GM06990 (cell line): ENCODE measurements around the gene SLC7A8.
"Not testable (repeated sequence)": the region's sequence is repeated elsewhere in the genome, so short reads cannot be mapped to it uniquely, and the experiment has no call there.

Experiments
- DNase-seq: peaks from one replicate; pipeline ENCODE4 v3.0.0-alpha.2; 2011; ENCODE audit not compliant: insufficient read length; ENCODE audit errors: extremely low read depth
- H3K27me3 ChIP-seq: replicated peaks from 2 replicates; pipeline ENCODE4 v1.6.0; 2011; ENCODE audit warnings: low read length; ENCODE audit not compliant: control insufficient read depth, insufficient read depth
- H3K36me3 ChIP-seq: 2 replicates; pipeline ENCODE4 v1.5.1; 2011; ENCODE audit warnings: low read length; ENCODE audit not compliant: control insufficient read depth, insufficient read depth
- H3K4me3 ChIP-seq: replicated peaks from 2 replicates; pipeline ENCODE4 v1.5.1; 2011; ENCODE audit warnings: low read depth, mild to moderate bottlenecking, control low read depth, low read length
- TF ChIP-seq, protein P1 (sequence below): IDR thresholded peaks from 2 replicates; pipeline ENCODE4 v1.5.1; 2011; ENCODE audit warnings: low read length, control low read depth, mild to moderate bottlenecking, inconsistent platforms; ENCODE audit not compliant: insufficient read depth, poor library complexity, severe bottlenecking

SLC7A8 gene

DNA sequence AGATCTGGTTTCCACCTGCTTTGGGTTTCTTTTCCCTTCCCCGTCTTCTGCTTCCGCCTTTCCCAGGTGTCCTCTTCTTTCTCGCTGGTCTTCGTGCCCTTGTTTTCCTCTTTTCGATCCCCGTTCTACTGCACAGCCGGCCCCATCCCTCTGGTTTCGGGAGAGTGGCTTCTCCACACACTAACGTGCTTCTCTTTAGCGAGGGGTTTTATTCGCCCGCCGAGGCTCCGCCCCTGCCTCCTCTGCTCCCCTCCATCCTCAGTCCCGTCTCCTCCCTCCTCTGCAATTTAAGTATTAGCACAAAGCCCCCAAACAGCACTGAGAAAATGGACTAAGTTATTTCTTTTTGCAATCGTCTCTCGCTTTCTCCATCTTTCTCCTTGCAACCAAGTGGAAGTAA is at the start of gene SLC7A8:
SLC7A8 (minus strand) TSS at position 182 of the 400 bp plus-strand sequence. CDS start 746 bp downstream, outside the sequence.
- H3K4me3 ChIP-seq = peak within 1 kb of the TSS; percentile 31
- TF ChIP-seq, protein P1, sequence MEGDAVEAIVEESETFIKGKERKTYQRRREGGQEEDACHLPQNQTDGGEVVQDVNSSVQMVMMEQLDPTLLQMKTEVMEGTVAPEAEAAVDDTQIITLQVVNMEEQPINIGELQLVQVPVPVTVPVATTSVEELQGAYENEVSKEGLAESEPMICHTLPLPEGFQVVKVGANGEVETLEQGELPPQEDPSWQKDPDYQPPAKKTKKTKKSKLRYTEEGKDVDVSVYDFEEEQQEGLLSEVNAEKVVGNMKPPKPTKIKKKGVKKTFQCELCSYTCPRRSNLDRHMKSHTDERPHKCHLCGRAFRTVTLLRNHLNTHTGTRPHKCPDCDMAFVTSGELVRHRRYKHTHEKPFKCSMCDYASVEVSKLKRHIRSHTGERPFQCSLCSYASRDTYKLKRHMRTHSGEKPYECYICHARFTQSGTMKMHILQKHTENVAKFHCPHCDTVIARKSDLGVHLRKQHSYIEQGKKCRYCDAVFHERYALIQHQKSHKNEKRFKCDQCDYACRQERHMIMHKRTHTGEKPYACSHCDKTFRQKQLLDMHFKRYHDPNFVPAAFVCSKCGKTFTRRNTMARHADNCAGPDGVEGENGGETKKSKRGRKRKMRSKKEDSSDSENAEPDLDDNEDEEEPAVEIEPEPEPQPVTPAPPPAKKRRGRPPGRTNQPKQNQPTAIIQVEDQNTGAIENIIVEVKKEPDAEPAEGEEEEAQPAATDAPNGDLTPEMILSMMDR = no peak
- no peaks in the 10 kb centered on the region for H3K36me3 ChIP-seq
- no peak for DNase-seq
- H3K27me3 ChIP-seq = no peaks in the 10 kb centered on the region; the same call in 1 of the 2 replicates

DNA sequence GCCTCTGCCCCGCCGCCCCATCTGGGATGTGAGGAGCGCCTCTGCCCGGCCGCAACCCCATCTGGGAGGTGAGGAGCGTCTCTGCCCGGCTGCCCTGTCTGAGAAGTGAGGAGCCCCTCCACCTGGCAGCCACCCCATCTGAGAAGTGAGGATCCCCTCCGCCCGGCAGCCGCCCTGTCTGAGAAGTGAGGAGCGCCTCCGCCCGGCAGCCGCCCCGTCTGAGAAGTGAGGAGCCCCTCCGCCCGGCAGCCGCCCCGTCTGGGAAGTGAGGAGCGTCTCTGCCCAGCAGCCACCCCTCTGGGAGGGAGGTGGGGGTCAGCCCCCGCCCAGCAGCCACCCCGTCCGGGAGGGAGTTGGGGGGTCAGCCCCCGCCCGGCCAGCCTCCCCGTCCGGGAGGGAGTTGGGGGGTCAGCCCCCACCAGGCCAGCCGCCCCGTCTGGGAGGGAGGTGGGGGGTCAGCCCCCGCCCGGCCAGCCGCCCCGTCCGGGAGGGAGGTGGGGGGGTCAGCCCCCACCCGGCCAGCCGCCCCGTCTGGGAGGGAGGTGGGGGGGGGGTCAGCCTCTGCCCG is 48.9 kb upstream of the SLC7A8 start:
- H3K4me3 ChIP-seq, DNase-seq, H3K27me3 ChIP-seq, H3K36me3 ChIP-seq: not testable (repeated sequence)

DNA sequence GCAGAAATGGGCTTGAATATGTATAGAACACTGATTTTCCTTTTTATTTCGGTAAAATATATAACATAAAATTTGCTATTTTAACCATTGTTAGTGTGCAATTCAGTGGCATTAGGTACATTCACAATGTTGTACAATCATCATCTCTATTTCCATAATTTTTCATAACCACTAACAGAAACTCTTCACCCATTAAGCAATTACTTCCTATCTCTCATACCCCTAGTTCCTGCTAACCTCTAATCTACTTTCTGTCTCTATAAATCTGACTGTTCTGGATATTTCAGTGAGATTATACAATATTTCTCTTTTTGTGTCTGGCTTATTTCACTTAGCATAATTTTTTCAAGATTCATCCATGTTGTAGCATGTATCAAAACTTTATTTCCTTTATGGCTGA is 45.4 kb upstream of the SLC7A8 start:
- DNase-seq = no peak
- TF ChIP-seq, protein P1 = no peak
- H3K27me3 ChIP-seq = no peaks in the 10 kb centered on the region
- no peaks in the 10 kb centered on the region for H3K36me3 ChIP-seq
- no peak overlapping the region for H3K4me3 ChIP-seq

DNA sequence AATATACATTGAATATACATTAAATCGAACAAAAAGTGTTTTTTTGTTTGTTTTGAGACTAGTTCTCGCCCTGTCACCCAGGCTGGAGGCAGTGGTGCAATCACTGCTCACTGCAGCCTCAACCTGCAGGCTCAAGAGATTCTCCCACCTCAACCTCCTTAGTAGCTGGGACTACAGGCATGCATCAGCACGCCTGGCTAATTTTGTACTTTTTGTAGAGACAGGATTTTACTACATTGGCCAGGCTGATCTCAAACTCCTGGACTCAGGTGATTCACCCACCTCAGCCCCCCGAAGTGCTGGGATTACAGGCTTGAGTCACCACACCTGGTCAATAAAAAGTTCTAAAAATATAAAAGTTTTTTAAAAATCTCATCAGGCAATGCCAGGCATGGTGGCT is 44.1 kb upstream of the SLC7A8 start:
- no peak overlapping the region for H3K4me3 ChIP-seq
- H3K27me3 ChIP-seq = no peaks in the 10 kb centered on the region
- TF ChIP-seq, protein P1 = no peak
- no peaks in the 10 kb centered on the region for H3K36me3 ChIP-seq
- no peak for DNase-seq

DNA sequence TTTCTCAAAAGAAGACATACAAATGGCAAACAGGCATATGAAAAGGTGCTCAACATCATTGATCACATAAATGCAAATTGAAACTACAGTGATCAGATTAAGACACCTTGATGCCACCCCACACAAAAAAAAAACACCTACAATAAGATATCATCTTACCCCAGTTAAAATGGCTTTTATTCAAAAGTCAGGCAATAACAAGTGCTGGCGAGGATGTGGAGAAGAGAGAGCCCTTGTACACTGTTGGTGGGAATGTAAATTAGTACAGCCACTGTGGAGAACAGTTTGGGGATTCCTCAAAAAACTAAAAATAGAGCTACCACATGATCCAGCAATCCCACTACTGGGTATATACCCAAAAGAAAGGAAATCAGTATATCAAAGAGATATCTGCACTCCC is 41.5 kb upstream of the SLC7A8 start:
- not testable (repeated sequence) for H3K36me3 ChIP-seq, H3K4me3 ChIP-seq

DNA sequence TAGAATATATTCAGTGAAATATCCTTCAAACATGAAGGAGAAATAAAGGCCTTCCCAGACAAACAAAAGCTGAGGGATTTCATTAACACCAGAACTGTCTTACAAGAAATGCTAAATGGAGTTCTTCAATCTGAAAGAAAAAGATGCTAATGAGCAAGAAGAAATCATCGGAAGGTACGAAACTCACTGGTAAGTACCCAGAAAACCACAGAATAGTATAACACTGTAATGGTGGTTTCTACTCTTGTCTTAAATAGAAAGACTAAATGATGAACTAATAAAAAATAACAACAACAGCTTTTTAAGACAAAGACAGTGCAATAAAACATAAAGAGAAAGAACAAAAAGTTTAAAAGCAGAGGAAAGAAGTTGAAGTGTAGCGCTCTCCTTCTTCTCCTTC is 35.6 kb upstream of the SLC7A8 start:
- TF ChIP-seq, protein P1 = no peak

More for the DNA sequence above, 41.5 kb upstream of the SLC7A8 start:
- not testable (repeated sequence) for DNase-seq, H3K27me3 ChIP-seq

More for the DNA sequence above, 35.6 kb upstream of the SLC7A8 start:
- Histone ChIP-seq H3K36me3 (no peaks in the 10 kb centered on the region), H3K27me3 (no peaks in the 10 kb centered on the region), H3K4me3 (no peak overlapping the region)
- DNase-seq = no peak
